ENCODE data around the gene THOP1. TPM values are rescaled to one million over a fixed set of nuclear protein-coding genes. Genes with fewer than 3 reads are reported as not detected.

Gene THOP1
- total and polyA plus RNA-seq, 2 donors from 2014 or later: 36.8 to 42.9 TPM

DNA sequence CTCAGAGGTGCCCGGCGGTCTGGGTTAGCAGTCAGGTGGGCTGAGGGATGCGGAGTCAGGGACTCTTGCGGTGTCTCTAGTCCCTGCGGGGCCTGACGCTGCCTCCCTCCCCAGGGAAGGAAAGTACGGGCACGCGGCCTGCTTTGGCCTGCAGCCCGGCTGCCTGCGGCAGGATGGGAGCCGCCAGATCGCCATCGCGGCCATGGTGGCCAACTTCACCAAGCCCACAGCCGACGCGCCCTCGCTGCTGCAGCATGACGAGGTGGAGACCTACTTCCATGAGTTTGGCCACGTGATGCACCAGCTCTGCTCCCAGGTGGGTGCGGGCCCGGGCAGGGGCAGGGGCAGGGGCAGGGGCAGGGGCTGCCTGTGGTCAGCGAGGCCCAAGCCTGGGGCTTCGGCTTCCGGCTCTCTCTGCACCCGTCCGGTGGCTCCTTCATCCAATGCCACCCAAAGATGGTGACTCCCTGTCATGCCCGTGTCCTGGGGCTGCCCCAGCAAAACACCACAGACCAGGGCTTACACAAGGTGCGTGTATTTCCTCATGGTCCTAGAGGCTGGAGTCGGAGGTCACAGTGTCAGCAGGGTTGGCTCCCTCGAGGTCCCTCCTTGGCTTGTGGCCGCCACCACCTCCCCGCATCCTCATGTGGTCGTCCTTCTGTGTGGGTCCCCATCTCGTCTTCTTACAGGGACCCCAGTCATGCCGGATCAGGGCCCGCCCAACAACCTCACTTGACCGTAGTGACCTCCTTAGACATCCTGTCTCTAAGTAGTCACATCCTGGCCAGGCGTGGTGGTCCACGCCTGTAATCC lies 23.0 kb downstream of the THOP1 start:
- H3K9me3 ChIP-seq (ENCODE audit: control insufficient read depth in 2 of 3, insufficient read depth in 1 of 3, low read length in 3 of 3): no peaks in the 10 kb centered on the region
- no peak overlapping the region for H3K4me3 ChIP-seq (ENCODE audit: low read length in 3 of 3)
- TF ChIP-seq, protein P1, sequence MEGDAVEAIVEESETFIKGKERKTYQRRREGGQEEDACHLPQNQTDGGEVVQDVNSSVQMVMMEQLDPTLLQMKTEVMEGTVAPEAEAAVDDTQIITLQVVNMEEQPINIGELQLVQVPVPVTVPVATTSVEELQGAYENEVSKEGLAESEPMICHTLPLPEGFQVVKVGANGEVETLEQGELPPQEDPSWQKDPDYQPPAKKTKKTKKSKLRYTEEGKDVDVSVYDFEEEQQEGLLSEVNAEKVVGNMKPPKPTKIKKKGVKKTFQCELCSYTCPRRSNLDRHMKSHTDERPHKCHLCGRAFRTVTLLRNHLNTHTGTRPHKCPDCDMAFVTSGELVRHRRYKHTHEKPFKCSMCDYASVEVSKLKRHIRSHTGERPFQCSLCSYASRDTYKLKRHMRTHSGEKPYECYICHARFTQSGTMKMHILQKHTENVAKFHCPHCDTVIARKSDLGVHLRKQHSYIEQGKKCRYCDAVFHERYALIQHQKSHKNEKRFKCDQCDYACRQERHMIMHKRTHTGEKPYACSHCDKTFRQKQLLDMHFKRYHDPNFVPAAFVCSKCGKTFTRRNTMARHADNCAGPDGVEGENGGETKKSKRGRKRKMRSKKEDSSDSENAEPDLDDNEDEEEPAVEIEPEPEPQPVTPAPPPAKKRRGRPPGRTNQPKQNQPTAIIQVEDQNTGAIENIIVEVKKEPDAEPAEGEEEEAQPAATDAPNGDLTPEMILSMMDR (IDR thresholded peaks at IDR 0.05; ENCODE audit: borderline replicate concordance, extremely low read depth, insufficient read depth): no peak
- FAIRE-seq (no peak), DNase-seq (peak in 1 of 5 donors; percentile 66)
- peaks cover 0 to 5% (median 3%) of the 10 kb centered on the region in 3 donors for H3K36me3 ChIP-seq (ENCODE audit: control insufficient read depth in 2 of 3, insufficient read depth in 3 of 3, low read length in 3 of 3)
- no peak overlapping the region for H3K27ac ChIP-seq (ENCODE audit: low read depth in 2 of 2, low read length in 2 of 2)
- no peaks in the 10 kb centered on the region for H3K4me1 ChIP-seq (ENCODE audit: control insufficient read depth in 2 of 3, insufficient read depth in 2 of 3, low read depth in 1 of 3, low read length in 3 of 3)
- no peaks in the 10 kb centered on the region for H3K27me3 ChIP-seq (ENCODE audit: control insufficient read depth, insufficient read depth, low read length)
- intact Hi-C loops (cut with DNase I): no loop called here
- H3K9ac ChIP-seq (ENCODE audit: low read length in 3 of 3): no peak overlapping the region

DNA sequence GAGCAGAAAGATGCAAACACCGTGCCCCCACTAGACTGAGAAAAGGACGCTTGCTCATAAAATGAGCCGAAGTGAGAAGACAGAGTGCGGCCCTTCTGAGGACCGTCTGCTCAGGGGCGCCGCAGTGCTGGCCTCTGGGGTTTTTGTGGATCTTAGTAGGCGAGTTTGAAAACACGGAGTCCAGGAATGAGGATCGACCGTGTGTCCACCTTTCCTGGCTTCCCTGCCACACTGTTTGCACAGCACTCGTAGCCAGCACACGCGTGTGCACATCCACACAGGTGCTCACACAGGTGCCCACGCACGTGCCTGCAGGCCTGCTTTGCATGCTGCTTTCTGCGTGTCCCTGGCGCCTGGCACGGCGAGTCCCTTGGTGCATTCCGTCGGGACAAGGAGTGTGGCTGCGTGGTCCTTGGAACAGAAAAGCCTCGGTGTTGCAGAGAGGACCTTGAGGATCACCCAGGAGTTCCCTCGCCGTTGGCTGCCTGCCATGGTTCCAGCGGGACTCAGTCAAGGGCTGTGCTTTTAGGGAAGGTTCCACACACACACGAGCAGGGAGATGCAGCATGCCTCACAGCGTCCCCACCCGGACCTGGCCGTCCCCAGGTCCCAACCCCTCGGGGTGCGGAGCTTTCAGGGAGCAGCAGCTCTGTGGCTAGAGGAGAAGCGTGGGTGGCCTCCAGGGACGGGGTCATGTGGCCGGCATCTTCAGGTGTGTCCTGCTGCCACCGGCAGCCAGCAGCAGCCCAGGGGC lies 24.3 kb downstream of the THOP1 start:
- Histone ChIP-seq H3K4me3 (ENCODE audit: low read length in 3 of 3) (no peak overlapping the region), H3K27ac (ENCODE audit: low read depth in 2 of 2, low read length in 2 of 2) (no peak overlapping the region), H3K27me3 (ENCODE audit: control insufficient read depth, insufficient read depth, low read length) (no peaks in the 10 kb centered on the region), H3K36me3 (ENCODE audit: control insufficient read depth in 2 of 3, insufficient read depth in 3 of 3, low read length in 3 of 3) (peaks cover 0 to 5% (median 3%) of the 10 kb centered on the region in 3 donors), H3K9ac (ENCODE audit: low read length in 3 of 3) (no peak overlapping the region), H3K9me3 (ENCODE audit: control insufficient read depth in 2 of 3, insufficient read depth in 1 of 3, low read length in 3 of 3) (no peaks in the 10 kb centered on the region), H3K4me1 (ENCODE audit: control insufficient read depth in 2 of 3, insufficient read depth in 2 of 3, low read depth in 1 of 3, low read length in 3 of 3) (no peaks in the 10 kb centered on the region)
- DNase-seq: peak in 1 of 5 donors; percentile 59
- FAIRE-seq: no peak
- intact Hi-C loops (cut with DNase I): no loop called here
- TF ChIP-seq, protein P1 (IDR thresholded peaks at IDR 0.05; ENCODE audit: borderline replicate concordance, extremely low read depth, insufficient read depth): no peak

DNA sequence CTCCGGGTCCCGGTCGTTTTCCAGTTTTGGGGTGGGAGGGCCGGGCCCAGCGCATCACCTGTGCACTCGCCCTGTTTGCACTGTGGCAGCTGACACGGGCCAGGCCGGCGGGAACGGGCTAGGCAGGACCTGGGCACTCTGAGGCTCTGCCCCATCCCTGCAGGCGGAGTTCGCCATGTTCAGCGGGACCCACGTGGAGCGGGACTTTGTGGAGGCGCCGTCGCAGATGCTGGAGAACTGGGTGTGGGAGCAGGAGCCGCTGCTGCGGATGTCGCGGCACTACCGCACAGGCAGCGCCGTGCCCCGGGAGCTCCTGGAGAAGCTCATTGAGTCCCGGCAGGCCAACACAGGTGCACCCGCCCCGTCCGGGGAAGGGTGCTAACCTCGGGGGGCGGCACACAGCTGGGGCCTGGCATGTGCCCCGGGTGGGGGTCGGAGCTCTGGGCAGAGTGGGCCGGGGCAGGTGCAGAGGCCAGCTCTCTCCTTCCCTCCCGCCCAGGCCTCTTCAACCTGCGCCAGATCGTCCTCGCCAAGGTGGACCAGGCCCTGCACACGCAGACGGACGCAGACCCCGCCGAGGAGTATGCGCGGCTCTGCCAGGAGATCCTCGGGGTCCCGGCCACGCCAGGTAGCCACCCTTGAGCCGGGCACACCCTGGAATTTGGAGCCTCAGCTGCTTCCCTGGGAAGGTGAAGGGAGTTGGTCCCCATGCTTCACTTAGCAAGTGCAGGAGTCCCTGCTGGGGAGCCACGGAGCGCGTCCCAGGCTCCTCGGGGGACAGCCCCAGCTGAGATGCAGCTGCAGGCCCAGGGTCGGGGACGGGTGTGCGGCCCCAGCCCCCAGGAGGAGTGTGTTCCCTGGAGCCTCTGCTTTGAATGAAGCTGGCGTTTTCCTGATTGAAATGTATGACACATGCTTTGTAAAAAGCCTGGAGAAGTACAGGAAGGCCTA lies 25.1 kb downstream of the THOP1 start:
- intact Hi-C loops (cut with DNase I): no loop called here
- no peak overlapping the region for H3K9ac ChIP-seq (ENCODE audit: low read length in 3 of 3)
- no peak for DNase-seq
- TF ChIP-seq, protein P1 (IDR thresholded peaks at IDR 0.05; ENCODE audit: borderline replicate concordance, extremely low read depth, insufficient read depth): no peak
- FAIRE-seq: no peak
- no peaks in the 10 kb centered on the region for H3K4me1 ChIP-seq (ENCODE audit: control insufficient read depth in 2 of 3, insufficient read depth in 2 of 3, low read depth in 1 of 3, low read length in 3 of 3)
- no peak overlapping the region for H3K4me3 ChIP-seq (ENCODE audit: low read length in 3 of 3)
- no peaks in the 10 kb centered on the region for H3K9me3 ChIP-seq (ENCODE audit: control insufficient read depth in 2 of 3, insufficient read depth in 1 of 3, low read length in 3 of 3)
- no peaks in the 10 kb centered on the region for H3K27me3 ChIP-seq (ENCODE audit: control insufficient read depth, insufficient read depth, low read length)
- H3K27ac ChIP-seq (ENCODE audit: low read depth in 2 of 2, low read length in 2 of 2): no peak overlapping the region
- H3K36me3 ChIP-seq (ENCODE audit: control insufficient read depth in 2 of 3, insufficient read depth in 3 of 3, low read length in 3 of 3): peaks cover 0 to 5% (median 3%) of the 10 kb centered on the region in 3 donors
